ENCODE results near the gene TSPAN18.

GRCh38 chr11:44698252-44698912 is 28.4 kb upstream of the TSPAN18 start:
- TF ChIP-seq CTCF (IDR thresholded peaks at IDR 0.05 in 4 of 5, conservative IDR thresholded peaks at IDR 0.05 in 1 of 5) (no peak), POLR2A (IDR thresholded peaks at IDR 0.05) (no peak)

Measured in gastrocnemius medialis (tissue), 4 donors.